ENCODE results near the gene SEMA3G. TPM values are rescaled to one million over a fixed set of nuclear protein-coding genes. Genes with fewer than 3 reads are reported as not detected.

The SEMA3G gene
- polyA plus RNA-seq, 1 donor (not counting 4 experiments of a cell fraction or from before 2014, with no cell fraction given), result 0.07 TPM

DNA sequence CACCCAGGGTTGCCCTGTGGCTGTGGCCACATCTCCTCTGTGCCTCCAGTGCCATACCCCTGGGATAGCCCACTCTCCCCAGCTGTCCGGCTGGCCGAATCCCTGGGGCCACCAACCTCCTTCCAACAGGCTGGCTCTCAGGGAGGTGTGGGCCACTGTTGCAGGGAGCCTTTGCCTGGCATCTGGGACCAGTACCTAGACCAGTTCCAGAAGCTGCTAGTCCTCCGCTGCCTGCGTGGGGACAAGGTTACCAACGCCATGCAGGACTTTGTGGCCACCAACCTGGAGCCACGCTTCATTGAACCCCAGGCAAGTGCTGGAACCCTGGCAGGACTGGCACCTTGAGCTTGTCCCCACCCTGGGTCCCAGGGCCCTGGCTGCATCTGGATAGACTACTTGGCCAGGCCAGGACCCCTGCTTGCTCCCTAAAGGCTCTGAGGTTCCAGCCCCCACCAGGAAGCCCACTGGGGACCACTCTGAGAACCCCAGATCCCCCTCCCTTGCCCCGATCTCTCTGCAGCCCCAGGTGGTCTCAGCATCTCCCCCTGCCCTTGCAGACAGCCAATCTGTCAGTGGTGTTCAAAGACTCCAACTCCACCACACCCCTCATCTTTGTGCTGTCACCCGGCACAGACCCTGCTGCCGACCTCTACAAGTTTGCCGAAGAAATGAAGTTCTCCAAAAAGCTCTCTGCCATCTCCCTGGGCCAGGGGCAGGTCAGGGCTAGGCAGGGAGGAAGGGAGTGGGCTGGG, 50.0 kb downstream of the SEMA3G start:
- Histone ChIP-seq H3K9me3 (ENCODE audit: control insufficient read depth, low read depth, low read length) (no peaks in the 10 kb centered on the region), H3K4me1 (ENCODE audit: control insufficient read depth, extremely low read depth, insufficient read depth, low read length) (no peaks in the 10 kb centered on the region), H3K4me3 (ENCODE audit: control insufficient read depth in 2 of 3, extremely low read depth in 1 of 3, insufficient read depth in 2 of 3, low read depth in 1 of 3, low read length in 3 of 3) (no peak overlapping the region), H3K27ac (ENCODE audit: control insufficient read depth, insufficient read depth, low read length) (no peak overlapping the region), H3K36me3 (ENCODE audit: control insufficient read depth in 2 of 2, extremely low read depth in 1 of 2, insufficient read depth in 2 of 2, low read length in 2 of 2) (peaks cover 0 to 4% of the 10 kb centered on the region in 2 experiments), H4K20me1 (ENCODE audit: control insufficient read depth, extremely low read depth, insufficient read depth, low read length) (no peaks in the 10 kb centered on the region), H3K27me3 (ENCODE audit: control insufficient read depth, extremely low read depth, insufficient read depth, low read length) (peaks cover 7% of the 10 kb centered on the region), H3K4me2 (ENCODE audit: control insufficient read depth, extremely low read depth, insufficient read depth, low read depth, low read length) (no peak overlapping the region), H3K79me2 (ENCODE audit: control insufficient read depth, insufficient read depth, low read length) (no peaks in the 10 kb centered on the region), H3K9ac (ENCODE audit: control insufficient read depth, extremely low read depth, insufficient read depth, low read length) (no peak overlapping the region), H2AFZ (ENCODE audit: control insufficient read depth, low read length) (no peak overlapping the region), H3K9me1 (ENCODE audit: control insufficient read depth, extremely low read depth, insufficient read depth, low read length) (no peaks in the 10 kb centered on the region)
- no peak for DNase-seq (ENCODE audit: low read depth, low spot score)
- TF ChIP-seq, protein P1, sequence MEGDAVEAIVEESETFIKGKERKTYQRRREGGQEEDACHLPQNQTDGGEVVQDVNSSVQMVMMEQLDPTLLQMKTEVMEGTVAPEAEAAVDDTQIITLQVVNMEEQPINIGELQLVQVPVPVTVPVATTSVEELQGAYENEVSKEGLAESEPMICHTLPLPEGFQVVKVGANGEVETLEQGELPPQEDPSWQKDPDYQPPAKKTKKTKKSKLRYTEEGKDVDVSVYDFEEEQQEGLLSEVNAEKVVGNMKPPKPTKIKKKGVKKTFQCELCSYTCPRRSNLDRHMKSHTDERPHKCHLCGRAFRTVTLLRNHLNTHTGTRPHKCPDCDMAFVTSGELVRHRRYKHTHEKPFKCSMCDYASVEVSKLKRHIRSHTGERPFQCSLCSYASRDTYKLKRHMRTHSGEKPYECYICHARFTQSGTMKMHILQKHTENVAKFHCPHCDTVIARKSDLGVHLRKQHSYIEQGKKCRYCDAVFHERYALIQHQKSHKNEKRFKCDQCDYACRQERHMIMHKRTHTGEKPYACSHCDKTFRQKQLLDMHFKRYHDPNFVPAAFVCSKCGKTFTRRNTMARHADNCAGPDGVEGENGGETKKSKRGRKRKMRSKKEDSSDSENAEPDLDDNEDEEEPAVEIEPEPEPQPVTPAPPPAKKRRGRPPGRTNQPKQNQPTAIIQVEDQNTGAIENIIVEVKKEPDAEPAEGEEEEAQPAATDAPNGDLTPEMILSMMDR (optimal IDR thresholded peaks at IDR 0.05 in 1 of 3, IDR thresholded peaks at IDR 0.05 in 1 of 3, conservative IDR thresholded peaks at IDR 0.05 in 1 of 3; ENCODE audit: extremely low read depth in 1 of 3, insufficient read depth in 2 of 3, low read length in 3 of 3), result no peak
- TF ChIP-seq EZH2 (IDR thresholded peaks at IDR 0.05; ENCODE audit: low read length), result no peak
- FAIRE-seq, result no peak
- dilution Hi-C loops (cut with MboI; ENCODE audit: extremely low pct_ligation_motif_present, low sequenced_read_pairs), result no loop called here

DNA sequence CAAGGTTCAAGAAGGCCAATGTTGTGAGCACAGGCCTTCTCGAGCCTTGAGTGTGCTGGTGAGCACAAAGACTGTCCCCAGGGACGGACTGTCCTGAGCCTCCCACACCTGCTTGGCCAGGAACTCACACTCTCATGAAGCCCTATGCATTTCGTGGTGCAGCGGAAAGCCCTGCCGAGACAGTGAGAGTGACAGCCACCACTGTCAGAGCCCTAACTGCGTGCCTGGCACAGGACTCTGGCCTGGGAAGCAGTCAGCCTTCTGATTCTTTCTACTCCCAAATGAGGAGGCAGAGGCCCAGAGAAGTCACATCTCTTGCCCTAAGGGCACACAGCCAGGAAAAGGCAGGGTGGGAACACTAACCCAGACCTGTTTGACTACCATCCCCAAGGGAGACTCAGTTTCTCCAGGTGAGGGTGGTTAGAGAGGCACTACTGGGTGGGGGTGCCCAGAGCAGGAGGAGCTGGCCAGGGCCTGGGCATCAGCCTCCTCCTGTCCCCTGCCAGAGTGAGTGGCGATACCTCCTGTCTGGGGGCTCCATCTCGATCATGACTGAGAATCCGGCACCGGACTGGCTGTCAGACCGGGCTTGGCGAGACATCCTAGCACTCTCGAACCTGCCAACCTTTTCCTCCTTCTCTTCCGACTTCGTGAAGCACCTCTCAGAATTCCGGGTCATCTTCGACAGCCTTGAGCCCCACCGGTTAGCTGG, 50.8 kb downstream of the SEMA3G start:
- FAIRE-seq (no peak), DNase-seq (ENCODE audit: low read depth, low spot score) (no peak)
- Histone ChIP-seq H3K27me3 (ENCODE audit: control insufficient read depth, extremely low read depth, insufficient read depth, low read length) (peaks cover 7% of the 10 kb centered on the region), H2AFZ (ENCODE audit: control insufficient read depth, low read length) (no peak overlapping the region), H3K36me3 (ENCODE audit: control insufficient read depth in 2 of 2, extremely low read depth in 1 of 2, insufficient read depth in 2 of 2, low read length in 2 of 2) (no peaks in the 10 kb centered on the region), H3K4me3 (ENCODE audit: control insufficient read depth in 2 of 3, extremely low read depth in 1 of 3, insufficient read depth in 2 of 3, low read depth in 1 of 3, low read length in 3 of 3) (no peak overlapping the region), H3K9me3 (ENCODE audit: control insufficient read depth, low read depth, low read length) (no peaks in the 10 kb centered on the region), H4K20me1 (ENCODE audit: control insufficient read depth, extremely low read depth, insufficient read depth, low read length) (no peaks in the 10 kb centered on the region), H3K4me2 (ENCODE audit: control insufficient read depth, extremely low read depth, insufficient read depth, low read depth, low read length) (no peak overlapping the region), H3K4me1 (ENCODE audit: control insufficient read depth, extremely low read depth, insufficient read depth, low read length) (no peaks in the 10 kb centered on the region), H3K9me1 (ENCODE audit: control insufficient read depth, extremely low read depth, insufficient read depth, low read length) (no peaks in the 10 kb centered on the region), H3K9ac (ENCODE audit: control insufficient read depth, extremely low read depth, insufficient read depth, low read length) (no peak overlapping the region), H3K27ac (ENCODE audit: control insufficient read depth, insufficient read depth, low read length) (no peak overlapping the region), H3K79me2 (ENCODE audit: control insufficient read depth, insufficient read depth, low read length) (no peaks in the 10 kb centered on the region)
- dilution Hi-C loops (cut with MboI; ENCODE audit: extremely low pct_ligation_motif_present, low sequenced_read_pairs), result no loop called here
- TF ChIP-seq EZH2 (IDR thresholded peaks at IDR 0.05; ENCODE audit: low read length), result no peak
- TF ChIP-seq, protein P1 (optimal IDR thresholded peaks at IDR 0.05 in 1 of 3, IDR thresholded peaks at IDR 0.05 in 1 of 3, conservative IDR thresholded peaks at IDR 0.05 in 1 of 3; ENCODE audit: extremely low read depth in 1 of 3, insufficient read depth in 2 of 3, low read length in 3 of 3), result no peak
